HEK293 (cell line): ENCODE measurements around the gene CIRBP.

Experiments
- CTCF ChIA-PET: fragments of 350-600 bp; formaldehyde crosslinking; extraction: SDS; loops from one replicate; lab custom pipeline; 2021; ENCODE audit warnings: antibody characterized with exemption; lab: Yijun Ruan, JAX
- POLR2A ChIA-PET: fragments of 300-600 bp; formaldehyde crosslinking; extraction: SDS; loops from one replicate; lab custom pipeline; 2020; ENCODE audit warnings: antibody characterized with exemption, inconsistent platforms; lab: Yijun Ruan, JAX
- H3K27ac ChIP-seq: fragments of 200-500 bp; sonication (Bioruptor generic); 2 replicates; pipeline ENCODE4 v1.5.1; 2014; ENCODE audit warnings: low read depth, low read length, control low read depth, inconsistent platforms; ENCODE audit errors: extremely low read depth
- H3K36me3 ChIP-seq, 2 experiments: fragments of 200-500 bp in 1 of 2; sonication (Bioruptor generic) in 1 of 2; 1 replicate in 1 of 2; 2 replicates in 1 of 2; pipeline ENCODE4 v1.5.1; 2014 to 2017; ENCODE audit warnings: inconsistent platforms in 2 of 2, low read length in 2 of 2; ENCODE audit not compliant: control insufficient read depth in 2 of 2, insufficient read depth in 1 of 2
- H3K4me1 ChIP-seq: fragments of 200-500 bp; sonication (Bioruptor generic); 2 replicates; pipeline ENCODE4 v1.5.1; 2014; ENCODE audit warnings: mild to moderate bottlenecking, low read length, inconsistent platforms; ENCODE audit not compliant: control insufficient read depth, insufficient read depth
- H3K4me3 ChIP-seq: 2 replicates; pipeline ENCODE4 v1.5.1; 2011; ENCODE audit warnings: low read depth, mild to moderate bottlenecking, control low read depth, low read length, moderate library complexity
- H3K9me3 ChIP-seq: fragments of 200-500 bp; sonication (Bioruptor generic); 2 replicates; pipeline ENCODE4 v1.5.1; 2014; ENCODE audit warnings: low read depth, low read length, inconsistent platforms; ENCODE audit not compliant: control insufficient read depth, insufficient read depth
- EGR2 ChIP-seq: fragments of 450-650 bp; formaldehyde crosslinking; IDR thresholded peaks from 2 replicates; pipeline ENCODE4 v1.5.1; 2016; ENCODE audit warnings: low read depth, missing biosample characterization, missing genetic modification characterization
- FEZF1 ChIP-seq: fragments of 450-650 bp; formaldehyde crosslinking; IDR thresholded peaks from 2 replicates; pipeline ENCODE4 v1.5.1; 2016; ENCODE audit warnings: missing biosample characterization, missing genetic modification characterization
- GLI2 ChIP-seq: fragments of 450-650 bp; formaldehyde crosslinking; IDR thresholded peaks from 2 replicates; pipeline ENCODE4; 2017; ENCODE audit warnings: missing biosample characterization, missing genetic modification characterization, low read depth, borderline replicate concordance
- GLIS1 ChIP-seq: fragments of 450-650 bp; formaldehyde crosslinking; IDR thresholded peaks from 2 replicates; pipeline ENCODE4 v1.5.1; 2016; ENCODE audit warnings: missing biosample characterization, missing genetic modification characterization
- GLIS2 ChIP-seq: fragments of 450-650 bp; formaldehyde crosslinking; IDR thresholded peaks from 2 replicates; pipeline ENCODE4 v1.5.1; 2016; ENCODE audit warnings: missing biosample characterization, missing genetic modification characterization
- IKZF3 ChIP-seq: fragments of 450-650 bp; IDR thresholded peaks from 2 replicates; pipeline ENCODE4 v1.5.0; 2018; ENCODE audit warnings: missing biosample characterization, mild to moderate bottlenecking, missing genetic modification characterization, moderate library complexity
- KLF16 ChIP-seq: fragments of 450-650 bp; formaldehyde crosslinking; IDR thresholded peaks from 2 replicates; pipeline ENCODE4 v1.5.1; 2017; ENCODE audit warnings: missing biosample characterization, missing genetic modification characterization
- MYNN ChIP-seq: fragments of 450-650 bp; formaldehyde crosslinking; IDR thresholded peaks from 2 replicates; pipeline ENCODE4 v1.5.1; 2016; ENCODE audit warnings: missing biosample characterization, missing genetic modification characterization, borderline replicate concordance
- SP2 ChIP-seq: fragments of 450-650 bp; formaldehyde crosslinking; IDR thresholded peaks from 2 replicates; pipeline ENCODE4 v1.5.1; 2016; ENCODE audit warnings: missing biosample characterization, missing genetic modification characterization
- WT1 ChIP-seq: fragments of 450-650 bp; formaldehyde crosslinking; IDR thresholded peaks from 2 replicates; pipeline ENCODE4 v1.5.1; 2016; ENCODE audit warnings: missing biosample characterization, missing genetic modification characterization
- ZBTB21 ChIP-seq: fragments of 450-650 bp; formaldehyde crosslinking; IDR thresholded peaks from 2 replicates; pipeline ENCODE4 v1.5.1; 2017; ENCODE audit warnings: missing biosample characterization, missing genetic modification characterization
- ZBTB48 ChIP-seq: fragments of 450-650 bp; formaldehyde crosslinking; IDR thresholded peaks from 2 replicates; pipeline ENCODE4 v1.5.1; 2016; ENCODE audit warnings: missing biosample characterization, missing genetic modification characterization
- ZBTB8A ChIP-seq: fragments of 450-650 bp; formaldehyde crosslinking; IDR thresholded peaks from 2 replicates; pipeline ENCODE4 v1.5.1; 2016; ENCODE audit warnings: missing biosample characterization, missing genetic modification characterization
- ZEB2 ChIP-seq: fragments of 450-650 bp; formaldehyde crosslinking; IDR thresholded peaks from 2 replicates; pipeline ENCODE4 v1.5.1; 2016; ENCODE audit warnings: missing biosample characterization, missing genetic modification characterization
- ZFHX2 ChIP-seq: fragments of 450-650 bp; formaldehyde crosslinking; conservative IDR thresholded peaks from 2 replicates; pipeline ENCODE4 v1.5.1; 2016; ENCODE audit warnings: missing biosample characterization, missing genetic modification characterization
- ZIC2 ChIP-seq: fragments of 450-650 bp; formaldehyde crosslinking; IDR thresholded peaks from 2 replicates; pipeline ENCODE4 v1.5.1; 2016; ENCODE audit warnings: missing biosample characterization, missing genetic modification characterization
- ZNF10 ChIP-seq: fragments of 450-650 bp; formaldehyde crosslinking; IDR thresholded peaks from 2 replicates; pipeline ENCODE4 v1.5.1; 2017; ENCODE audit warnings: missing biosample characterization, missing genetic modification characterization
- ZNF2 ChIP-seq: fragments of 450-650 bp; formaldehyde crosslinking; IDR thresholded peaks from 2 replicates; pipeline ENCODE4 v1.5.1; 2016; ENCODE audit warnings: missing biosample characterization, missing genetic modification characterization
- ZNF202 ChIP-seq: fragments of 450-650 bp; formaldehyde crosslinking; IDR thresholded peaks from 2 replicates; pipeline ENCODE4 v1.5.1; 2016; ENCODE audit warnings: missing biosample characterization, missing genetic modification characterization, borderline replicate concordance
- ZNF266 ChIP-seq: fragments of 450-650 bp; formaldehyde crosslinking; IDR thresholded peaks from 2 replicates; pipeline ENCODE4 v1.5.1; 2016; ENCODE audit warnings: missing biosample characterization, missing genetic modification characterization, low read depth
- ZNF394 ChIP-seq: fragments of 450-650 bp; formaldehyde crosslinking; IDR thresholded peaks from 2 replicates; pipeline ENCODE4 v1.5.1; 2016; ENCODE audit warnings: missing biosample characterization, missing genetic modification characterization, mild to moderate bottlenecking, moderate library complexity, borderline replicate concordance
- ZNF423 ChIP-seq: fragments of 450-650 bp; formaldehyde crosslinking; IDR thresholded peaks from 2 replicates; pipeline ENCODE4 v1.5.1; 2016; ENCODE audit warnings: missing biosample characterization, missing genetic modification characterization
- ZNF433 ChIP-seq: fragments of 450-650 bp; formaldehyde crosslinking; IDR thresholded peaks from 2 replicates; pipeline ENCODE4 v1.5.1; 2016; ENCODE audit warnings: missing biosample characterization, missing genetic modification characterization, low read depth
- ZNF501 ChIP-seq: fragments of 450-650 bp; formaldehyde crosslinking; IDR thresholded peaks from 2 replicates; pipeline ENCODE4 v1.5.1; 2016; ENCODE audit warnings: missing biosample characterization, missing genetic modification characterization
- ZNF521 ChIP-seq: fragments of 450-650 bp; formaldehyde crosslinking; IDR thresholded peaks from 2 replicates; pipeline ENCODE4 v1.5.1; 2017; ENCODE audit warnings: missing biosample characterization, mild to moderate bottlenecking, missing genetic modification characterization
- ZNF600 ChIP-seq: fragments of 450-650 bp; formaldehyde crosslinking; IDR thresholded peaks from 2 replicates; pipeline ENCODE4 v1.5.1; 2016; ENCODE audit warnings: missing biosample characterization, missing genetic modification characterization
- ZNF76 ChIP-seq: fragments of 450-650 bp; formaldehyde crosslinking; IDR thresholded peaks from 2 replicates; pipeline ENCODE4; 2016; ENCODE audit warnings: low read depth, missing biosample characterization, missing genetic modification characterization, borderline replicate concordance
- ZNF777 ChIP-seq: fragments of 450-650 bp; formaldehyde crosslinking; IDR thresholded peaks from 2 replicates; pipeline ENCODE4 v1.5.1; 2017; ENCODE audit warnings: missing biosample characterization, missing genetic modification characterization, borderline replicate concordance
- TF ChIP-seq, protein P1 (sequence below): fragments of 450-650 bp; formaldehyde crosslinking; IDR thresholded peaks from 2 replicates; pipeline ENCODE4 v1.5.1; 2016; ENCODE audit warnings: missing biosample characterization, missing genetic modification characterization, borderline replicate concordance
- TF ChIP-seq, protein P2 (sequence below): fragments of 450-650 bp; formaldehyde crosslinking; IDR thresholded peaks from 2 replicates; pipeline ENCODE4 v1.5.1; 2017; ENCODE audit warnings: missing biosample characterization, mild to moderate bottlenecking, missing genetic modification characterization, moderate library complexity
- TF ChIP-seq, protein P3 (sequence below): fragments of 450-650 bp; formaldehyde crosslinking; IDR thresholded peaks from 2 replicates; pipeline ENCODE4 v1.5.1; 2017; ENCODE audit warnings: missing biosample characterization, missing genetic modification characterization
- TF ChIP-seq, protein P4 (sequence below): fragments of 450-650 bp; formaldehyde crosslinking; IDR thresholded peaks from 2 replicates; pipeline ENCODE4 v1.5.1; 2016; ENCODE audit warnings: missing biosample characterization, missing genetic modification characterization

Gene CIRBP

DNA sequence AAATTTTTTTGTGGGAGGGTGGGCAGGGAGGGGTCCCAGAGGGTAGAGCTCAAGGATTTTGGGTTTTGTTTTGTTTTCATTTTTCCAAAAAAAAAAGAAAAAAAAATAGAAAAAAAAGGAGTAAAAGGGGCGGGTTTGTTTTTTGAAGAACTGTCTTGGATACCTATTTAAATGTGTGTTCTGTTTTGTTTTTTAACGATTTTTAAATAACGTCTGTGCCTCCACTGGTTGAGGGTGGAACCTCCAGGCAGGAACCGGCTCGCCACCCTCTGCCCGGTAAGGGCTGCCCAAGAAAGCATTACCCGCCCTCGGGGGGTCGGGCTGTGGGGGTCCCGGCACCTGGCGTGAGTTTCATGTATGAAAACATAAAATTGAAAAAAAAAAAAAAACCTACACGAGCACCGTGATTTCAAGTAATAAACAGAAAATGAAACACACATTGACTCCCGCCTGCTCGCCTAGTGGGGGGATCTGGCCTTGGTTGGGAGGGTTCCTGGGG lies 10.4 kb upstream of the CIRBP start (continued):
- peak; percentile 92 for TF ChIP-seq GLIS1 (tag by site-specific recombination)
- no peak for TF ChIP-seq ZNF501
- TF ChIP-seq FEZF1 (tag by site-specific recombination), result no peak
- no peak for TF ChIP-seq MYNN (tag by site-specific recombination)
- no peak for TF ChIP-seq ZNF777 (tag by site-specific recombination)
- TF ChIP-seq ZBTB8A (tag by site-specific recombination), result peak; percentile 36; the same call in 1 of the 2 replicates
- TF ChIP-seq, protein P1, sequence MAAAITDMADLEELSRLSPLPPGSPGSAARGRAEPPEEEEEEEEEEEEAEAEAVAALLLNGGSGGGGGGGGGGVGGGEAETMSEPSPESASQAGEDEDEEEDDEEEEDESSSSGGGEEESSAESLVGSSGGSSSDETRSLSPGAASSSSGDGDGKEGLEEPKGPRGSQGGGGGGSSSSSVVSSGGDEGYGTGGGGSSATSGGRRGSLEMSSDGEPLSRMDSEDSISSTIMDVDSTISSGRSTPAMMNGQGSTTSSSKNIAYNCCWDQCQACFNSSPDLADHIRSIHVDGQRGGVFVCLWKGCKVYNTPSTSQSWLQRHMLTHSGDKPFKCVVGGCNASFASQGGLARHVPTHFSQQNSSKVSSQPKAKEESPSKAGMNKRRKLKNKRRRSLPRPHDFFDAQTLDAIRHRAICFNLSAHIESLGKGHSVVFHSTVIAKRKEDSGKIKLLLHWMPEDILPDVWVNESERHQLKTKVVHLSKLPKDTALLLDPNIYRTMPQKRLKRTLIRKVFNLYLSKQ, result no peak
- TF ChIP-seq GLI2 (tag by site-specific recombination), result no peak
- TF ChIP-seq, protein P2, sequence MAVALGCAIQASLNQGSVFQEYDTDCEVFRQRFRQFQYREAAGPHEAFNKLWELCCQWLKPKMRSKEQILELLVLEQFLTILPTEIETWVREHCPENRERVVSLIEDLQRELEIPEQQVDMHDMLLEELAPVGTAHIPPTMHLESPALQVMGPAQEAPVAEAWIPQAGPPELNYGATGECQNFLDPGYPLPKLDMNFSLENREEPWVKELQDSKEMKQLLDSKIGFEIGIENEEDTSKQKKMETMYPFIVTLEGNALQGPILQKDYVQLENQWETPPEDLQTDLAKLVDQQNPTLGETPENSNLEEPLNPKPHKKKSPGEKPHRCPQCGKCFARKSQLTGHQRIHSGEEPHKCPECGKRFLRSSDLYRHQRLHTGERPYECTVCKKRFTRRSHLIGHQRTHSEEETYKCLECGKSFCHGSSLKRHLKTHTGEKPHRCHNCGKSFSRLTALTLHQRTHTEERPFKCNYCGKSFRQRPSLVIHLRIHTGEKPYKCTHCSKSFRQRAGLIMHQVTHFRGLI (tag by site-specific recombination), result no peak
- TF ChIP-seq, protein P3, sequence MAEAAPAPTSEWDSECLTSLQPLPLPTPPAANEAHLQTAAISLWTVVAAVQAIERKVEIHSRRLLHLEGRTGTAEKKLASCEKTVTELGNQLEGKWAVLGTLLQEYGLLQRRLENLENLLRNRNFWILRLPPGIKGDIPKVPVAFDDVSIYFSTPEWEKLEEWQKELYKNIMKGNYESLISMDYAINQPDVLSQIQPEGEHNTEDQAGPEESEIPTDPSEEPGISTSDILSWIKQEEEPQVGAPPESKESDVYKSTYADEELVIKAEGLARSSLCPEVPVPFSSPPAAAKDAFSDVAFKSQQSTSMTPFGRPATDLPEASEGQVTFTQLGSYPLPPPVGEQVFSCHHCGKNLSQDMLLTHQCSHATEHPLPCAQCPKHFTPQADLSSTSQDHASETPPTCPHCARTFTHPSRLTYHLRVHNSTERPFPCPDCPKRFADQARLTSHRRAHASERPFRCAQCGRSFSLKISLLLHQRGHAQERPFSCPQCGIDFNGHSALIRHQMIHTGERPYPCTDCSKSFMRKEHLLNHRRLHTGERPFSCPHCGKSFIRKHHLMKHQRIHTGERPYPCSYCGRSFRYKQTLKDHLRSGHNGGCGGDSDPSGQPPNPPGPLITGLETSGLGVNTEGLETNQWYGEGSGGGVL (tag by site-specific recombination), result peak; percentile 90; the same call in 1 of the 2 replicates

DNA sequence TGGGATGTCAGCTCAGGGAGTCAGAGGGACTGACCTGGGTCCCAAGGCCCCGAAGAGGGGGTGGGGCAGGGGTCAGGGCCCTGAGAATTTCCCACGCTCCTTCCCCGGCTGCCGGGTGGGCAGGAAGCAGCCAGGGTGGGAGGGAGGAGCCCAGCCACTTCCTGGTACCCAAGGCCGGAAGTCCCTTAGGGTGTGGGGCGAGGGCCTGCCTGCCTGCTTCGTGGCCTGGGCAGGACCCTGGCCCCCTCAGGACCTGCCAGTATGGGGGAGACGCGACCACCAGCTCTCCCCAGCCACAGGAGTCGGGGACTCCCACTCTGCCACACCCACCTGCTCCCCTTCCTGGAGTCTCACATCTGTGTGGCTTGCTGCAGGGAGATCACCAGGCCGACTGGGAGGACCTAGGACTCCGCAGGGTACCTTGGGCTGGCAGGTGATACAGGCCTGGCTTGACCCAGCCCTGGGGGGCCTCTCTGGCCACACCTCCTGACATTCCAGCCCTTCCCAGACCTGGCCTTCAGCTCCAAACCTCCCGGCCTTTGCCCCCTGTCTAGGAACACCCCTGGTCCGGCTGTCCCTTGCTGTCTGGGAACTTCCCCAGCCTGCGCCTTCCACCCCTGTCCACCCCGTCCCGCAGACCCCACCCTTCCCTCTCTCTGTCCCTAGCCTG lies 9.8 kb upstream of the CIRBP start:
- H3K9me3 ChIP-seq, result no peaks in the 10 kb centered on the region
- peak overlapping the region; percentile 16 for H3K4me3 ChIP-seq
- ChIA-PET POLR2A (interaction anchor here (0.6 to 10.8 kb wide), 7 partner anchors 7 to 399 kb away, joined by 3 to 407 read pairs (median 4); partner anchors contain the start of genes ATP5F1D, CBARP and CIRBP), CTCF (interaction anchor here (11.3 kb wide), 1 partner anchor 15 kb away, joined by 299 read pairs; no protein-coding TSS in a partner anchor)
- peaks cover 23% of the 10 kb centered on the region for H3K4me1 ChIP-seq
- H3K36me3 ChIP-seq, result peaks cover 21 to 38% of the 10 kb centered on the region in 2 experiments
- H3K27ac ChIP-seq, result peak overlapping the region; percentile 63
- no peak for TF ChIP-seq ZNF202 (tag by site-specific recombination)
- TF ChIP-seq ZBTB21 (tag by site-specific recombination), result no peak
- TF ChIP-seq WT1 (tag by site-specific recombination), result peak; percentile 82; the same call in 1 of the 2 replicates
- TF ChIP-seq ZBTB48, result peak; percentile 88
- TF ChIP-seq, protein P4, sequence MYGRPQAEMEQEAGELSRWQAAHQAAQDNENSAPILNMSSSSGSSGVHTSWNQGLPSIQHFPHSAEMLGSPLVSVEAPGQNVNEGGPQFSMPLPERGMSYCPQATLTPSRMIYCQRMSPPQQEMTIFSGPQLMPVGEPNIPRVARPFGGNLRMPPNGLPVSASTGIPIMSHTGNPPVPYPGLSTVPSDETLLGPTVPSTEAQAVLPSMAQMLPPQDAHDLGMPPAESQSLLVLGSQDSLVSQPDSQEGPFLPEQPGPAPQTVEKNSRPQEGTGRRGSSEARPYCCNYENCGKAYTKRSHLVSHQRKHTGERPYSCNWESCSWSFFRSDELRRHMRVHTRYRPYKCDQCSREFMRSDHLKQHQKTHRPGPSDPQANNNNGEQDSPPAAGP (tag by site-specific recombination), result peak; percentile 77
- TF ChIP-seq SP2 (tag by site-specific recombination), result peak; percentile 83
- TF ChIP-seq IKZF3, result peak; percentile 10; the same call in 1 of the 2 replicates
- peak; percentile 81 for TF ChIP-seq ZNF600
- 0 out of 2 replicates have a peak, but pooled peaks have one; percentile 67 for TF ChIP-seq ZEB2 (tag by site-specific recombination)
- peak; percentile 96 for TF ChIP-seq GLIS2 (tag by site-specific recombination)
- TF ChIP-seq ZNF423 (tag by site-specific recombination), result no peak
- 0 out of 2 replicates have a peak, but pooled peaks have one; percentile 24 for TF ChIP-seq ZNF10 (tag by site-specific recombination)
- TF ChIP-seq KLF16 (tag by site-specific recombination), result peak; percentile 34
- peak; percentile 73; the same call in 1 of the 2 replicates for TF ChIP-seq ZNF394 (tag by site-specific recombination)
- TF ChIP-seq ZNF433 (tag by site-specific recombination), result no peak
- 0 out of 2 replicates have a peak, but pooled peaks have one; percentile 28 for TF ChIP-seq ZNF2 (tag by site-specific recombination)
- TF ChIP-seq EGR2, result peak; percentile 79
- TF ChIP-seq ZIC2 (tag by site-specific recombination), result peak; percentile 64
- TF ChIP-seq ZNF266 (tag by site-specific recombination), result no peak
- no peak for TF ChIP-seq ZNF521 (tag by site-specific recombination)
- TF ChIP-seq ZNF76 (tag by site-specific recombination), result peak; percentile 50; the same call in 1 of the 2 replicates
- peak; percentile 82 for TF ChIP-seq ZFHX2 (tag by site-specific recombination)
